GM21526 (cell line): ENCODE data around the gene CTNNA3.

Source experiments
- ATAC-seq: cut with Tn5 transposase; IDR thresholded peaks from one replicate; pipeline ENCODE4 v1.9.1; 2021; ENCODE audit warnings: moderate library complexity; ENCODE audit not compliant: unreplicated experiment, low FRiP score

Gene CTNNA3

GRCh38 chr10:66838656-66839055 lies 857.3 kb downstream of the CTNNA3 start:
- no peak for ATAC-seq

- ATAC-seq: no peak
These were observed 858.0 kb downstream of the CTNNA3 start for GRCh38 chr10:66837990-66838389.

GRCh38 chr10:66837335-66837734 lies 858.7 kb downstream of the CTNNA3 start:
- ATAC-seq: no peak

- no peak for ATAC-seq
These were observed 859.2 kb downstream of the CTNNA3 start for GRCh38 chr10:66836771-66837170.

GRCh38 chr10:66836057-66836456 lies 859.9 kb downstream of the CTNNA3 start:
- ATAC-seq: no peak

- no peak for ATAC-seq
These were observed 860.6 kb downstream of the CTNNA3 start for GRCh38 chr10:66835400-66835799.

- ATAC-seq: no peak
These were observed 861.2 kb downstream of the CTNNA3 start for GRCh38 chr10:66834802-66835201.

- ATAC-seq: no peak
These were observed 862.1 kb downstream of the CTNNA3 start for GRCh38 chr10:66833861-66834260.

- ATAC-seq: no peak
These were observed 863.1 kb downstream of the CTNNA3 start for GRCh38 chr10:66832781-66833422.

GRCh38 chr10:66828957-66829356 lies 867.0 kb downstream of the CTNNA3 start:
- no peak for ATAC-seq

- no peak for ATAC-seq
These were observed 868.6 kb downstream of the CTNNA3 start for GRCh38 chr10:66827353-66827752.

- ATAC-seq: no peak
These were observed 872.7 kb downstream of the CTNNA3 start for GRCh38 chr10:66823301-66823700.

- ATAC-seq: no peak
These were observed 873.2 kb downstream of the CTNNA3 start for GRCh38 chr10:66822801-66823200.

GRCh38 chr10:66819691-66820090 lies 876.3 kb downstream of the CTNNA3 start:
- no peak for ATAC-seq

- no peak for ATAC-seq
These were observed 882.9 kb downstream of the CTNNA3 start for GRCh38 chr10:66813122-66813521.

GRCh38 chr10:66811211-66811610 lies 884.8 kb downstream of the CTNNA3 start:
- no peak for ATAC-seq

- ATAC-seq: no peak
These were observed 886.6 kb downstream of the CTNNA3 start for GRCh38 chr10:66809402-66809801.

GRCh38 chr10:66805612-66806011 lies 890.4 kb downstream of the CTNNA3 start:
- ATAC-seq: no peak

- ATAC-seq: no peak
These were observed 891.0 kb downstream of the CTNNA3 start for GRCh38 chr10:66804962-66805361.

- no peak for ATAC-seq
These were observed 892.8 kb downstream of the CTNNA3 start for GRCh38 chr10:66803174-66803573.

- ATAC-seq: no peak
These were observed 896.5 kb downstream of the CTNNA3 start for GRCh38 chr10:66799474-66799873.

GRCh38 chr10:66795866-66796265 lies 900.1 kb downstream of the CTNNA3 start:
- ATAC-seq: no peak

GRCh38 chr10:66792441-66792840 lies 903.6 kb downstream of the CTNNA3 start:
- ATAC-seq: no peak
